GM21576 (cell line): Measurements from ENCODE around the gene LRRC75B.
"Not testable (repeated sequence)": the region's sequence is repeated elsewhere in the genome, so short reads cannot be mapped to it uniquely, and the experiment has no call there.

Experiments
- ATAC-seq: cut with Tn5 transposase; IDR thresholded peaks from one replicate; pipeline ENCODE4 v1.9.1; 2021; ENCODE audit warnings: mild to moderate bottlenecking, moderate library complexity; ENCODE audit not compliant: unreplicated experiment

Gene LRRC75B

GRCh38 chr22:24555165-24556039 is 37.5 kb downstream of the LRRC75B start, which contains the start of gene SNRPD3:
Gene SNRPD3, plus strand, starts transcription at chr22:24555999. Its CDS starts 1,676 bp downstream, at chr22:24557675.
- ATAC-seq, result peak; percentile 66

GRCh38 chr22:24554313-24555164 is 38.3 kb downstream of the LRRC75B start, which contains the start of gene GUCD1:
Gene GUCD1, minus strand, starts transcription at chr22:24555138. Its CDS starts 147 bp downstream, at chr22:24554991.
- peak; percentile 8 for ATAC-seq

- ATAC-seq, result no peak
Measured at GRCh38 chr22:24553597-24554312, 39.1 kb downstream of the LRRC75B start.

GRCh38 chr22:24552503-24553286 is 40.2 kb downstream of the LRRC75B start:
- ATAC-seq, result not testable (repeated sequence)

GRCh38 chr22:24550902-24551435 is 41.9 kb downstream of the LRRC75B start:
- no peak for ATAC-seq

GRCh38 chr22:24550028-24550901 is 42.6 kb downstream of the LRRC75B start:
- no peak for ATAC-seq

GRCh38 chr22:24548812-24549211 is 44.1 kb downstream of the LRRC75B start:
- ATAC-seq, result no peak

- no peak for ATAC-seq
Measured at GRCh38 chr22:24543679-24544243, 49.1 kb downstream of the LRRC75B start.

GRCh38 chr22:24543185-24543601 is 49.7 kb downstream of the LRRC75B start:
- ATAC-seq, result no peak

- no peak for ATAC-seq
Measured at GRCh38 chr22:24542641-24543040, 50.2 kb downstream of the LRRC75B start.

GRCh38 chr22:24541681-24542515 is 51.0 kb downstream of the LRRC75B start:
- ATAC-seq, result no peak

GRCh38 chr22:24540470-24540869 is 52.4 kb downstream of the LRRC75B start:
- no peak for ATAC-seq

GRCh38 chr22:24536089-24536488 is 56.8 kb downstream of the LRRC75B start:
- no peak for ATAC-seq
